ENCODE measurements around the gene MAPK8IP1.
"Not testable (repeated sequence)": the region's sequence is repeated elsewhere in the genome, so short reads cannot be mapped to it uniquely, and the experiment has no call there.

The MAPK8IP1 gene

GRCh38 chr11:45885274-45885920, at the start of gene MAPK8IP1:
TSS of gene MAPK8IP1 (plus strand) at chr11:45885651. CDS start at chr11:45885821, 170 bp downstream.
- DNase-seq, result peak in 1 of 2 experiments; percentile 76

- DNase-seq, result no peak
These were observed 46.2 kb upstream of the MAPK8IP1 start for GRCh38 chr11:45839204-45839603.

DNA sequence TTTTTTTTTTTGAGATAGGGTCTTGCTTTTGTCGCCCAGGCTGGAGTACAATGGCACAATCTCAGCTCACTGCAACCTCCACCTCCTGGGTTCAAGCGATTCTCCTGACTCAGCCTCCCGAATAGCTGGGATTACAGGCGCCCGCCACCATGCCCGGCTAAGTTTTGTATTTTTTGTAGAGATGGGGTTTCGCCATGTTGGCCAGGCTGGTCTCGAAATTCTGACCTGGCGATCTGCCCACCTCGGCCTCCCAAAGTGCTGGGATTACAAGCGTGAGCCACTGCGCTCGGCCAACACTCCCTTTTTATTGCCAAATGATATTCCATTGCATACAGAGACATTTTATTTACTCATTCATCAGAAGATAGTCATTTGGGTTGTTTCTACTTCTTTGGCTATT, 45.2 kb upstream of the MAPK8IP1 start:
- DNase-seq, result not testable (repeated sequence)

GRCh38 chr11:45843158-45843924, 42.1 kb upstream of the MAPK8IP1 start:
- DNase-seq, result peak; percentile 70 to 88

DNA sequence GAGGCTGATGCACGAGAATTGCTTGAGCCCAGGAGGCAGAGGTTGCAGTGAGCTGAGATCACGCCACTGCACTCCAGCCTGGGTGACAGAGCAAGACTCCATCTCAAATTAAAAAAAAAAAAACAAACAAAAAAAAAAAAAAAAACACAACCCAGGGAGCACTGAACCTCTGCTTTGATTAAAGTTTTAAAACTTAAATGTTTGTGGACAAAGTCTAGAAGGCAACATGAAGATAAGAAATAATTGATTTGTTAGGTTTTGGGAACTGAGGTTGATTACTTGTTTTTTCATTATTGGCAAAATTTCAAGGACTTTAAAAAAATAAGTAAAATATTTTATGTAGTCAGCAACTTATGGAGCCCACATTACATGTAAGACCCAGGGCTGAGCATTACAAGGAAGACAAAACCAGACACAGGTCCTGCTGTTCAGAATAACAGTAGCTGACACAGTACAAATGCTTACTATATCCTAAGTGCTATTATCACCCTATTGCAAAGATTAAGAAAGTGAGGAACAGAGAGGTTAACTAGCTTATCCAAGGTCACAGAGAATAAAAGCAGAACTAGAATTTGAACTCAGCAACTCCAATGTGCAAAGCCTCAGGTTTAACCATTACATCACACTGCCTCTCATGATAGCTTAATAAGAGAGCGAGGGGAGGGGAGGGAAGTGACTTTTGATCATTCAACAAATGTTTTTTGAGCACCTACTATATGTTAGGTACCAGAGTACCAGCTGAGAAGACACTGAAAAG, 40.5 kb upstream of the MAPK8IP1 start:
- no peak for DNase-seq

DNA sequence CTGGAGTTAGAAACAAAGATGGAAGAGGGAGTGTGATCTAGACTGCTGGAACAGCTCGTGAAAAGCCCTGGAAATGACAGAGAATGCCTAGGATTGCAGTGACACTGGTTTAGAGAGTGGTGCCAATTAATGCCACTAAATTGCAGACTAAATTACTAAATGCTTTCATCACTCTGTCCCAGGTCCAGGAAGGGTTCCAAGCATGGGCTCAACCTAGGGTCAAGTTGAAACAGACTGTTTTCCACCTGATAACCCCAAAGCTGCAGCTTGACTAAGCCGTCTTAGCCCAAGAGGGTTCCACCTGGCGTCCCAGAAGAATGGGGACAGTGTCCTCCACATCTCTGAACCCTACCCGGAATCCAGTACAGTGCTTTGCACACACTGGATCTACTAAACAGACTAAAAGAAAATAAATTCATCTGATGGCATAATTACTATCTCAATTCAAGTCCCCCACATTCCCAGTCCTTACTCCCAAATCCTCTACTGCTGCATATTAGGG, 39.2 kb upstream of the MAPK8IP1 start:
- DNase-seq, result no peak

- peak; percentile 94 to 99 for DNase-seq
These were observed 38.2 kb upstream of the MAPK8IP1 start, which contains the start of gene CRY2 for GRCh38 chr11:45846974-45847910. TSS of gene CRY2 (plus strand) at chr11:45847475. CDS start at chr11:45847491, 16 bp downstream.

DNA sequence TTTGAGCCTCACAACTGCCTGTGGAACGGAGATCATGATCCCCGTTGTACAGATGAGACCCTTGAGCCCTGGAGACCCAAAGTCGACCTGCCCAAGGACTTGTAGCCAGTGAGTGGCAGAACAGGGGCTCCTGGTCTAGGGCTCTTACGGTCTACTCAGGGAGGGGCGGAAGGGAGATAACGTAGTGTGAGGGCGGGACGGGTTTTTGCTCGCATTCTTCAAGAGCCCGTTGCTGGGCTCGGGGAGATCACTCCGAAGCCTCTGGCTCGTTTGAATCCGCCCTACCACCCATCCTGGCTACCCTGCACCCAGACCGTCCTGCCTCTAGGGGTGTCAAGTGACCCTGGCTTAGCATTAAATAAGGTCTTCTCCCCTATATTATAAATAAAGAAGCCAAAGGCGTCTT, 37.5 kb upstream of the MAPK8IP1 start:
- peak in 1 of 2 experiments; percentile 20 for DNase-seq

DNA sequence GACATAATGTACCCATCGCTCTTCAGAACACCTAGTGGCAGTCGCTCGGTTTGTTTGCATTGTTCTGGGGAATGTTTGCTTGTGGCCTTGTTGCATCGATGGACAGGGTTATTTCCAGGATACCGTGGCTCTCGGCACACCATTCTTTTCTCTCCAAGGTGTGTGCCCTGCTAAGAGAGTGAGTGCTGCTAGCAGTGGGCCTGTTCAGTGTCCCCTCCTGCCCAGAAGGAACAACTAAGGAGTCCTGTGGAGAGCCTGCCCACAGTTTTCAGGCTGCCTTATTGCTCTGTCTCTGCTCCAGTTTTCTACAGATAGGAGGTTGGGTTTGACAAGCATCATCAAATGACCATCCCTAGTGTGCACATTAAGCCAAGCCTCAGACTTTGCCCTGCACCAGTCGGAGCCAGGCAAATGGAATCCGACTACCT, 36.8 kb upstream of the MAPK8IP1 start:
- DNase-seq, result no peak

DNA sequence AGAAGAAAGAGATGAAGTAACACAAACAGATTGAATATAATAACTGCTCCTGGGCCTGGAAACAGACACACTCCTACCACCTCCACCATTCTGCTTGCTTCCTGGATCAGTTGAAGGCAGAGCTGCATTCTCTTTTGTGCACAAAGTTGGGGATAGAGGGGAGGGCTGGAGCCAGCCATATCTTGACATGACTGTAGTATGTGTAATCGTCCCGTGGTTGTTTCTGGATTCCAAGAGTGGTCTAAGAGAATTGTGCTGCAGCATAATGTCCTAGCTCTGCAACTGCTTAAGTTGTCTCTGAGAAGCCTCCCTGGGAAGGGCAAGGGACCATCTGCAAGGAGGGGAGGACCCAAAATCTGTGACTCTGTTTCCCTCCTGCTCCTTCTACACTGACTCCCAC, 35.0 kb upstream of the MAPK8IP1 start:
- DNase-seq, result no peak

GRCh38 chr11:45851228-45851627, 34.2 kb upstream of the MAPK8IP1 start:
- DNase-seq, result no peak

DNA sequence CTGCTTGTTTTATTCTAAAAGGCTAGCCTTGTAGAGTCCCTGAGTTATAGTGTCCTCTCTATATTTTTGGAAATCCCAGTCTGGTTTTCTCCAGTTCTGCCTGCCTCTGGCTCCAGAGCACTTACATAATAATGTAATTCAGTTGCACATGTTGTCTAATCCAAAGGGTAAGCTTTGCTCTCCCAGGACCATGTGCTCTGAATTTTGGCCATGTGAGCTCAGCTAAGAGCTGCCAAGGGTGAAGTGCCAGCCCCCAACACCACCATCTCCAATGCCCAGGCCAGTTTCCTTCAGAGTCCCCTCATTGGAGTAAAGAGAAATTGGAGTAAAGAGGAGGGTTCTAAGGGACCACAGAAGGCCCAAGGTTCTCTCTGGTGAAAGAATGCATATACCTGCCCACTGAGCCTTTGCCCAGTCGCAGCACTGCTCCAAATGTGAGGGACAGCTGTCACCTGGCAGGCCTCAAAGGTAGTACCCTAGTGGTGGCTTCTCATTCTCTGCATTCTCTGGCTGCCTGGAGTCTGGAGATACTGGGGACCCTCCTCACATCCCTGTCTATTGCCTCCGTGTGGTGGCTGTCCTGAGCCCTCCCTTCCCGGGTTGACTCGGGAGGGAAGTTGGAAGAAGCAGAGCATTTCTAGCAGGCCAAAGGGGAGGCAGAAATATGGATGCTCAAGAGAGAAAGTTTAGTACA, 33.3 kb upstream of the MAPK8IP1 start:
- DNase-seq, result no peak

GRCh38 chr11:45852712-45853101, 32.7 kb upstream of the MAPK8IP1 start:
- DNase-seq, result no peak

- no peak for DNase-seq
These were observed 31.9 kb upstream of the MAPK8IP1 start for GRCh38 chr11:45853332-45854219.

DNA sequence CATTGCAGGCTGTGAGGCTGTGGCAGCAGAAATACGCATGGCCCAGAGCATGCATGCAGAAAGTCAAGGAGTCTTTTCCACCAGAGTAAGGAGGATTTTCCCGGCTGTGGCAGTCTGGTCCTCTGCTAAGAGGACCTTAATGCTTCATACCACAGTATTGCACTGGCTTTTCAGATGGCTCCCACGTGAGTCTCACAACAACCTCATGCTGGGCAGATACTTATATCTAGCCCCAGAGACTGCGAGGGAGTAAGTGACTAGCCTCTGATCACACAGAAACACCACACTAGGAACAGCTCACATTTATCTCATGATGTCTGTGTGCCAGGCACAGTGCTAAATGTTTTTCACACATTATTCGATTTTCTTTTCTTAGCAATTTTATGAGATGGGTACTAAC, 30.1 kb upstream of the MAPK8IP1 start:
- no peak for DNase-seq

DNA sequence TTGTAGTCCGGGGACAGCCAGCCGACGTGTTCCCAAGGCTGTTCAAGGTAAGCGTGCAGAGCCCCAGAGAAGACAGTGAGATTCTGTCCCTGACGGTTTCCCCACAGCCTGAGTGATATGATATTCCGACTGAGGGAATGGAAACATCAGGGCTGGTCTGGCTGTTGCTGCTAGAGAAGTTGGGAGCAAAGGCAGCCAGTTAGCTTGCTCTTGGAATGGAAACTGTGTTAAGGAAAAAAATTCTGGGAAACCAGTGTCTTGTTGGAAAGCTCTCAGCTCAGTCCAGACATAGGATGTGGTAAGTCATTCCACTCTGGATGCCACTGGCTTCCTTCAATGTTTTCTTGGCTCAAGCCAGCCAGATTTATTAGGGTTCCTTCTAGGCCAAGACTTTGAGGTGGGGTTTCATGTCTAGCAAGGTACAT, 29.4 kb upstream of the MAPK8IP1 start:
- no peak for DNase-seq

DNA sequence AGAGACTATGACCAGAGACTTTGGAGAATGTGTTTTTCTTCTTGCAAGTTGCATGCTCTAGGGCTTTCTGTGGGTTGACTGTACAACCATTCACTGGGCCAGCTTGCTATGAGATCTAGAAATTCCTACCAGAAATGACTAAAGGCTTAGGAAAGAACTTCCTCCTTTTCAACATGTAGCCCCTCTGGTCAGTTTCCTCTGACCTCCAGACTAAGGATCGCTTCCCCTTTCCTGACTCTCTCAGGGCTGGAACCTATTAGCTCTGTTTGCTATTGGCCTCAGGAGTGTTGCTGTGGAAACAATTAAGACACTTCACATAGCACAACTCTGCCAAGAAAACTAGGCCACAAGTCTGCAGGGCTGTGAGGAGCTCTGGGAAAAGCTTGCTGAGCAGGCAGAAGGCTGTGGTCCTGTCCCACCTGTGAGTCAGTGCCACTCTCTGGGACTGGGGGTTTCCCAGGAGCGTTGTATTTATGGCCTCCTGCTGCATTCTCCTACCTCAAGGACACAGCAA, 27.4 kb upstream of the MAPK8IP1 start:
- DNase-seq, result peak; percentile 45 to 48

DNA sequence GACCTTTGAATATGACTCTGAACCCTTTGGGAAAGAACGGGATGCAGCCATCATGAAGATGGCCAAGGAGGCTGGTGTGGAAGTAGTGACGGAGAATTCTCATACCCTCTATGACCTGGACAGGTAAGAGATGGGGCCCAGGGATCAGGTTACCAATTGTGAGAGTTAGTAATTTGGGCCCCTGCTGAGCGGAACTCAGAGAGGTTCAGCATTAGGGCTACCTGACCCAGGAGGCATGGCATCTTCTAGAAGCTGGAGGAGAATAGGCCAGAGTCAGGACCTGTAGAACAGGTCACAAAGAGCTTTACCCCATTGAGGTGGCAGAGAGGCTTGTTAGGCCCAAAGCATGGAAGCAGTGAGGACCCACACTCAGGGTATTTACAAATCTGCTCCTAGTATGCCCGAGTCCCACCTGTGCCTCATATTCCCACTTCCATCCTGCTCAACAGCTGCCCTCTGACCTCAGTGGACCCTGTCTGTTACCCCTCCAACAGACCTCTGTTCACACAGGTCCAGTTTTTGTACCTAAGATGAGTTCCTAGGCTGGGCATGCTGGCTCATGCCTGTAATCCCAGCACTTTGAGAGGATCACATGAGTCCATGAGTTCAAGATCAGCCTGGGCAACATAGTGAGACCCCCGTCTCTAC, 26.6 kb upstream of the MAPK8IP1 start:
- no peak for DNase-seq

- peak; percentile 84 to 93 for DNase-seq
These were observed 25.8 kb upstream of the MAPK8IP1 start for GRCh38 chr11:45859661-45860140.
